ENCODE data around the gene GNAO1.

DNA sequence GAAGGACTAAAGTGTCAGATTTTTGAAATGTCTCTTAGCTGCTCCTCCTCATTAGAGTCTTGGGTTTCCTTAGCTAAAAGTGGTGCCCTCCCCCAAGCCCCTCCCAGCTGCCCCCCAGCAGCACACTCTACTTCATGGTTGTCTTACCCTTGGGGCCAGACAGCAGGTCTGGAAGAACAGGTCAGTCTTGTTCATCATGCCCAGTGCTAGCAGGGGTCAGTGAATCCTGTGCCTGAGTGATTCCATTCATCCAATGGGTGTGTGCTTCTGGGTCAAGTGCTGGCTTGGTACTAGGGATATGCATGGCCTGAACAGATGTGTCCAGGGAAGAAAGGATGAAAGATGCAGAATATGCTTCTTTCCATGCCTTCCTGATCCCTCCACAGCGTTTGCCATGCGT is 93.2 kb downstream of the GNAO1 start:
- TF ChIP-seq, protein P1, sequence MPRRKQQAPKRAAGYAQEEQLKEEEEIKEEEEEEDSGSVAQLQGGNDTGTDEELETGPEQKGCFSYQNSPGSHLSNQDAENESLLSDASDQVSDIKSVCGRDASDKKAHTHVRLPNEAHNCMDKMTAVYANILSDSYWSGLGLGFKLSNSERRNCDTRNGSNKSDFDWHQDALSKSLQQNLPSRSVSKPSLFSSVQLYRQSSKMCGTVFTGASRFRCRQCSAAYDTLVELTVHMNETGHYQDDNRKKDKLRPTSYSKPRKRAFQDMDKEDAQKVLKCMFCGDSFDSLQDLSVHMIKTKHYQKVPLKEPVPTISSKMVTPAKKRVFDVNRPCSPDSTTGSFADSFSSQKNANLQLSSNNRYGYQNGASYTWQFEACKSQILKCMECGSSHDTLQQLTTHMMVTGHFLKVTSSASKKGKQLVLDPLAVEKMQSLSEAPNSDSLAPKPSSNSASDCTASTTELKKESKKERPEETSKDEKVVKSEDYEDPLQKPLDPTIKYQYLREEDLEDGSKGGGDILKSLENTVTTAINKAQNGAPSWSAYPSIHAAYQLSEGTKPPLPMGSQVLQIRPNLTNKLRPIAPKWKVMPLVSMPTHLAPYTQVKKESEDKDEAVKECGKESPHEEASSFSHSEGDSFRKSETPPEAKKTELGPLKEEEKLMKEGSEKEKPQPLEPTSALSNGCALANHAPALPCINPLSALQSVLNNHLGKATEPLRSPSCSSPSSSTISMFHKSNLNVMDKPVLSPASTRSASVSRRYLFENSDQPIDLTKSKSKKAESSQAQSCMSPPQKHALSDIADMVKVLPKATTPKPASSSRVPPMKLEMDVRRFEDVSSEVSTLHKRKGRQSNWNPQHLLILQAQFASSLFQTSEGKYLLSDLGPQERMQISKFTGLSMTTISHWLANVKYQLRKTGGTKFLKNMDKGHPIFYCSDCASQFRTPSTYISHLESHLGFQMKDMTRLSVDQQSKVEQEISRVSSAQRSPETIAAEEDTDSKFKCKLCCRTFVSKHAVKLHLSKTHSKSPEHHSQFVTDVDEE (CRISPR knock-in tag; IDR thresholded peaks at IDR 0.05), result no peak
- TF ChIP-seq, protein P2, sequence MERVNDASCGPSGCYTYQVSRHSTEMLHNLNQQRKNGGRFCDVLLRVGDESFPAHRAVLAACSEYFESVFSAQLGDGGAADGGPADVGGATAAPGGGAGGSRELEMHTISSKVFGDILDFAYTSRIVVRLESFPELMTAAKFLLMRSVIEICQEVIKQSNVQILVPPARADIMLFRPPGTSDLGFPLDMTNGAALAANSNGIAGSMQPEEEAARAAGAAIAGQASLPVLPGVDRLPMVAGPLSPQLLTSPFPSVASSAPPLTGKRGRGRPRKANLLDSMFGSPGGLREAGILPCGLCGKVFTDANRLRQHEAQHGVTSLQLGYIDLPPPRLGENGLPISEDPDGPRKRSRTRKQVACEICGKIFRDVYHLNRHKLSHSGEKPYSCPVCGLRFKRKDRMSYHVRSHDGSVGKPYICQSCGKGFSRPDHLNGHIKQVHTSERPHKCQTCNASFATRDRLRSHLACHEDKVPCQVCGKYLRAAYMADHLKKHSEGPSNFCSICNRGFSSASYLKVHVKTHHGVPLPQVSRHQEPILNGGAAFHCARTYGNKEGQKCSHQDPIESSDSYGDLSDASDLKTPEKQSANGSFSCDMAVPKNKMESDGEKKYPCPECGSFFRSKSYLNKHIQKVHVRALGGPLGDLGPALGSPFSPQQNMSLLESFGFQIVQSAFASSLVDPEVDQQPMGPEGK (CRISPR knock-in tag; IDR thresholded peaks at IDR 0.05; ENCODE audit: borderline replicate concordance), result no peak
- TF ChIP-seq, protein P3, sequence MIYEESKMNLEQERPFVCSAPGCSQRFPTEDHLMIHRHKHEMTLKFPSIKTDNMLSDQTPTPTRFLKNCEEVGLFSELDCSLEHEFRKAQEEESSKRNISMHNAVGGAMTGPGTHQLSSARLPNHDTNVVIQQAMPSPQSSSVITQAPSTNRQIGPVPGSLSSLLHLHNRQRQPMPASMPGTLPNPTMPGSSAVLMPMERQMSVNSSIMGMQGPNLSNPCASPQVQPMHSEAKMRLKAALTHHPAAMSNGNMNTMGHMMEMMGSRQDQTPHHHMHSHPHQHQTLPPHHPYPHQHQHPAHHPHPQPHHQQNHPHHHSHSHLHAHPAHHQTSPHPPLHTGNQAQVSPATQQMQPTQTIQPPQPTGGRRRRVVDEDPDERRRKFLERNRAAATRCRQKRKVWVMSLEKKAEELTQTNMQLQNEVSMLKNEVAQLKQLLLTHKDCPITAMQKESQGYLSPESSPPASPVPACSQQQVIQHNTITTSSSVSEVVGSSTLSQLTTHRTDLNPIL (CRISPR knock-in tag; IDR thresholded peaks at IDR 0.05; ENCODE audit: low read depth), result no peak
- TF ChIP-seq ISL1 (CRISPR knock-in tag; IDR thresholded peaks at IDR 0.05), result no peak
- TF ChIP-seq ZFP3 (CRISPR knock-in tag; IDR thresholded peaks at IDR 0.05), result no peak
- TF ChIP-seq ARNTL (CRISPR knock-in tag; IDR thresholded peaks at IDR 0.05; ENCODE audit: borderline replicate concordance, low read depth), result no peak
- no peak for TF ChIP-seq ZNF70 (CRISPR knock-in tag; IDR thresholded peaks at IDR 0.05)
- no peak for TF ChIP-seq ZNF8 (CRISPR knock-in tag; IDR thresholded peaks at IDR 0.05)
